GOT3 (cell line): ENCODE results near the gene TMEM87B.

Source experiments
- DNase-seq: peaks from one replicate; lab custom pipeline; 2025; ENCODE audit warnings: mixed read lengths; lab: John Stamatoyannopoulos, UW

The TMEM87B gene

GRCh38 chr2:112166806-112167499 is 111.9 kb downstream of the TMEM87B start:
- no peak for DNase-seq

DNA sequence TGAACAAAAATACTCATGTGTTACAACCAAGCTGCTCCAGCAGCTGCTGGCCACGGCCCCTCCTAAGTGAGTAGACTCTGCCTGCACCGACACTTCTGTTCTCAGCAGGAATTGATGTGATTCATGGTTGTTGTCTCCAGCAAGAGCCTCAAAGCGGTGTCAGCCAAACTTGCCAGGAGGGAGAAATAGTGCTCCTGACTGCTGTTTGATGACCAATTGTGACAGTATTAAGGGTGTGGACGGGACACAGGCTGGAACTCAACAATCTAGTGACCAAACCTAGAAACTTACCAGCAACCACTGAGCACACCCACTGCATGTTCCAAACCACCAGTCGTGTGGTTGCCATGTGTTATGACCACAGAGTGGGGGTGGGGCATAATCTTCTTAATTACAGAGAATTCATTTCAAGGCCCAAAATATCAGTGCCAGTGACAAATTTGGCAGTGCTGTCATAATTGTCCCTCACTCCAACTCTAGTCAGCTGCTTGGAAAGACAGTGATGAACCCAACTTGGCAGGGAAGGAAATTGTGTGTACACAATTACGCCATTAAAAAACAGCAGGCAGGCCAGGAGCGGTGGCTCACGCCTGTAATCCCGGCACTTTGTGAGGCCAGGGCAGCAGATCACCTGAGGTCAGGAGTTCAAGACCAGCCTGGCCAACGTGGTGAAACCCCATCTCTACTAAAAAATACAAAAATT is 113.5 kb downstream of the TMEM87B start:
- DNase-seq, result no peak
